ENCODE data around the gene NENF.

DNA sequence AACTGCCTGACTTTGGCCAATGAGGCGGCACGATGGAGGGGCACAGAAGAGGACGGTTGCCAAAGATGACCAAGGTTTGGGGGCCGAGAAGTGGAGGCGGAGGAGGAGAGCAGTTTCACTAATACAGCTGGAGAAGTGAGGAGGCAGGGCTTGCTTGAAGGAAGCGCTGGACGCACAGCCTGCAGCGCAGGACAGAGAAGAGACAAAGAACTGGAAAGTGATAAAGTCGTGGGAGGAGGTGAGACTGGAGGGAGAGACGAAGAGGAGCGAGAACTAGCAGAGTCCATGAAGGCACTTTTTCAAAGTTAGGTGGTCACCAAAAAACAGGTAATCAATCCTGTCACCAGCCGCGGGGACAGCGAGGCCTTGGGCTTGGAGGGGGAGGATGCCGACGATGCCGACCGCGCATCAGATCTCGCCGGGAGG lies 18.8 kb upstream of the NENF start:
- no peak for TF ChIP-seq CTCF (conservative IDR thresholded peaks at IDR 0.05; ENCODE audit: low read depth, low read length)
- TF ChIP-seq EZH2 (IDR thresholded peaks at IDR 0.05; ENCODE audit: borderline replicate concordance, low read depth, low read length, poor library complexity, severe bottlenecking) = no peak
